Measurements from ENCODE around the gene CTSF.
"Not testable (repeated sequence)": the region's sequence is repeated elsewhere in the genome, so short reads cannot be mapped to it uniquely, and the experiment has no call there.

CTSF gene

GRCh38 chr11:66568124-66568916, at the start of gene CTSF:
TSS of gene CTSF (minus strand) at chr11:66568606. CDS start at chr11:66568486, 120 bp downstream.
- DNase-seq, result peak; percentile 86

- DNase-seq, result no peak
These were observed 48.9 kb upstream of the CTSF start for GRCh38 chr11:66617155-66617834.

DNA sequence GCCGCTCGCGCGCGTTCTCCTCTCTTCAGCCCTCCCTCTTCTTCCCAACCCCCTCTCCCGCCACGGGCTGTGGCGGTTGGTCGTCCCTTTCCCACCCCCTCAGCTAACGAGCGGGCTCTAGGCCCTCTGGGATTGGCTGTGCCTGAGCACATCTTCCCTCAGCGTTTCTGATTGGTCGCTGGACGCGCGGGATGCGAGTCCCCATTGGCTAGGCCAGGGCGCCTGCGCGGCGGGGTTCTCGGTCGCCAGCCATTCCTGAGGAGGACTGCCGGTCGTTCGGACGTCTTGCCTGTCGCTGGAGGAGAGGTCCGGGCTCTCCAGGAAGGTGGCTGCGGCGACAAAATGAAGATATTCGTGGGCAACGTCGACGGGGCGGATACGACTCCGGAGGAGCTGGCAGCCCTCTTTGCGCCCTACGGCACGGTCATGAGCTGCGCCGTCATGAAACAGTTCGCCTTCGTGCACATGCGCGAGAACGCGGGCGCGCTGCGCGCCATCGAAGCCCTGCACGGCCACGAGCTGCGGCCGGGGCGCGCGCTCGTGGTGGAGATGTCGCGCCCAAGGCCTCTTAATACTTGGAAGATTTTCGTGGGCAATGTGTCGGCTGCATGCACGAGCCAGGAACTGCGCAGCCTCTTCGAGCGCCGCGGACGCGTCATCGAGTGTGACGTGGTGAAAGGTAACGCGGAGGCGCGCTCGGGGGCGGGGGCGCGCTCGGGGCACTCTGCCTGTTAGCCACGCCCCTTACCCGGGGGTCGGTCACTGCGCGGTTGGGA, 48.2 kb upstream of the CTSF start, which contains the start of gene RBM14:
TSS of gene RBM14 (plus strand) at position 252 of the 776 bp plus-strand sequence. CDS start at position 343, 91 bp downstream.
- peak; percentile 99 for DNase-seq

DNA sequence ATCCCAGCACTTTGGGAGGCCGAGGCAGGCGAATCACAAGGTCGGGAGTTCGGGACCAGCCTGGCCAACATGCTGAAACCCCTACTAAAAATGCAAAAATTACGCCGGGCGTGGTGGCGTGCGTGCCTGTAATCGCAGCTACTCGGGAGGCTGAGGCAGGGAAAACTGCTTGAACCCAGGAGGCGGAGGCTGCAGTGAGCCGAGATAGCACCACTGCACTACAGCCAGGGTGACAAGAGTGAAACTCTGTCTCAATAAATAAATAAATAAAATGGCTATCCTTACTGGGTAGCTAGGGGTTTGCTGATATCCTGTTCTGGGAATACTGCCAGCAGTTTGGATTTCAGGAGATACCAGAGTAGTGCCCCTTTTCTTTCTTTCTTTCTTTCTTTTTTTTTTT, 45.7 kb upstream of the CTSF start:
- no peak for DNase-seq

- no peak for DNase-seq
These were observed 44.1 kb upstream of the CTSF start for GRCh38 chr11:66612458-66612857.

DNA sequence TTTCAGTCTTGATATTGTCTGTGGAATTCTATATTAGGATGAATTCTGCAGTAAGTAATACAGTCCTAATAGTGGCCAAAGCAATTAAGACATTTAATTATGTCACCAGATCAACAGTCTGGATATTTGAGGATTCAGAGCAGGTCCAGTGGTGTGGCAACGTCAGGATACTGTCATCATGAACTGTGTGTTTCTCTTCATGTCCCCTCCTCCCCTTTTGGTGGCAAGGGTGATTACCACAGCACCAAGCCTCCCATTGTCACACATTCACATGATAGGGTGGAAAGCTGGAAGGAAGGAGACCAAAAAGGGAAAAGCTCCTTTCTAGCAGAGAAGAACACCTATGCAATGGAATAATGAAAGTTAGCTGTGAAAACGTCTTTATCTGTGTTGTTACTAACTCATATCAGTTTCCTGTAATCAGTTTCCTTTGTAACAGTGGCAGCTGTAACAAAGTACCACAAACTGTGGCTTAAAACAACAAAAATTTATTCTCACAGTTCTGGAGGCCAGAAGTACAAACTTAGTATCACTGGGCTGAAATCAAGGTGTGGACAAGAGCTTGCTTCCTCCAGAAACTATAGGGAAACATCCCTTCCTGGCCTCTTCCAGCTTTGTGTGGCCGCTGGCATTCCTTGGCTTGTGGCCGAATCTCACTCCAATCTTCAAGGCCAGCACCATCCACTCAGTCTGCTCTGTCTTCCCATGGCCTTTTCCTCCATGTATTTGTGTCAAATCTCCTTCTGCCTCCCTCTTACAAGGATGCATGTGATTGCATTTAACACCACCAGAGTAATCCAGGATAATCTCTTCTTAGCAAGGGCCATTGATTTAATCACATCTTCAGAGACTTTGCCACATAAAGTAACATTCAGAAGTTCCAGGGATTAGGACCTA, 41.6 kb upstream of the CTSF start:
- no peak for DNase-seq

GRCh38 chr11:66607126-66607834, 38.9 kb upstream of the CTSF start:
- DNase-seq, result peak; percentile 43

DNA sequence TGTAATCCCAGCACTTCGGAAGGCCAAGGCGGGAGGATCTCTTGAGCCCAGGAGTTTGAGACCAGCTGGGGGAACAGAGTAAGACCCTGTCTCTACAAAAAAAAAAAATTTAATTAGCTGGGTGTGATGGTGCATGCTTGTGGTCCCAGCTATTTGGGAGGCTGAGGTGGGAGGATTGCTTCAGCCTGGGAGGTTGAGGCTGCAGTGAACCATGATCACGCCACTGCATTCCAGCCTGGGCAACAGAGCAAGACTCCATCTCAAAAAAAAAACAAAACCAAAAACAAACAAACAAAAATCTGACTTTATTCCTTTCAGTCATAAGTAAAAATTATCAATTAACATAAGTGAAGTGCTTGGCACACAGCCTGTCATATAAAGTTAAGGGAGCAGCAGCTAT, 38.2 kb upstream of the CTSF start:
- not testable (repeated sequence) for DNase-seq

GRCh38 chr11:66604155-66604554, 35.7 kb upstream of the CTSF start:
- no peak for DNase-seq

DNA sequence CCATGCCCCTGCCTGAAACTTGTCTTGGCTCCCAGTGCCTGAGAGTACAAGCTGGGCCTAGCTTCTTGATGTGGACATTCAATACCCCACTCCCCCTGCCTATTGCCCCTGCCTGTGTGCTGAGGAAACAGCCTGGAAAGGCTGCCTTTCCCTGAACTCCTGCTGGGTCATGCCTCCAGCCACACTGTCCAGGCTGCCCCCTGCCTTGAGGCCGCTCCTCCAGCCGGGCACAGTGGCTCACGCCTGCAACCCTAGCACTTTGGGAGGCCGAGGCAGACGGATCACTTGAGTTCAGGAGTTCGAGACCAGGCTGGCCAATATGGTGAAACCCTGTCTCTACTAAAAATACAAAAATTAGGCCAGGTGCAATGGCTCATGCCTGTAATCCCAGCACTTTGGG, 34.7 kb upstream of the CTSF start:
- DNase-seq, result no peak

DNA sequence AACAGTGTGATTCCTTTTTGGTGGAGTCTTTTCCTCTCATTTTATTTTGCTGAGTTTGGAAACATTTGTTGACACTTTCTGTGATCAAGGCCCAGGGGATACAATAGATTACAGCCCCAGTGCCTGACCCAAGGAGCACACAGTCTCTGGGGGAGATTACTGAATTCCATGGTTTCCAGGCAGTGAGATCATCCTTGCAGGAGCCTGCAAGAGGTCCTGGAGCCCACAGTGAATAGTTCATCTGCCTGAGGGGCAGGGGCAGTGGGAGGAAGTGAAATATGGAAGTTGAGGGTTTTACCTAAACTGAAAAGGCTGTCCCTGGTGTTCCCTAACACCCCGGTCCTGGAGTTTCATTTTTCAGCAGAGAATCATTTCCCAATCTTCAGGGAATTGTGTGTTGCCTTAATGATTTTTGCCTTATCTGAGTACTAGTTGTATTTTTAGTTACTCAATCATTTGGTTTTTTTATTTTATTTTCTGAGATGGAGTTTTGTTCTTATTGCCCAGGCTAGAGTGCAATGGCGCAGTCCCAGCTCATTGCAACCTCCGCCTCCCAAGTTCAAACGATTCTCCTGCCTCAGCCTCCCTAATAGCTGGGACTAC, 32.3 kb upstream of the CTSF start:
- no peak for DNase-seq

DNA sequence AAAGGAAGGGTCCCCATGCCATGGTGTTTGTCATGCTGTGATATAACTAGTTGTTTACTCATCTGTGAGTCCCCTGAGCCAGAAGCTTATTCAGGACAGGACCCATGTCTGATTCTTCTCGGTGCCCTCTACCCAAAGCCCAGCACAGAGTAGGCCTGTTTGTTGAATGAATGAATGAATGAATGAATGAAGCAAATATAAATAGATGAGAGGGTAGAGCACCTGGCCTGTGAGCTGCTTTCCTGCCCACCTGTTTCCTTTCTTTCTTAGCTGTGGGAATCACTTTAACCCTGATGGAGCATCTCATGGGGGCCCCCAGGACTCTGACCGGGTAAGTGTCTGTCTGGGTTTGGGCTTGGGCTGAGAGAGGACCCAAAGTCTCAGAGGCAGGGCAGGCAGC, 31.8 kb upstream of the CTSF start:
- no peak for DNase-seq

- no peak for DNase-seq
These were observed 30.6 kb upstream of the CTSF start for GRCh38 chr11:66598993-66599392.

GRCh38 chr11:66595245-66595904, 27.0 kb upstream of the CTSF start:
- peak; percentile 4 for DNase-seq

DNA sequence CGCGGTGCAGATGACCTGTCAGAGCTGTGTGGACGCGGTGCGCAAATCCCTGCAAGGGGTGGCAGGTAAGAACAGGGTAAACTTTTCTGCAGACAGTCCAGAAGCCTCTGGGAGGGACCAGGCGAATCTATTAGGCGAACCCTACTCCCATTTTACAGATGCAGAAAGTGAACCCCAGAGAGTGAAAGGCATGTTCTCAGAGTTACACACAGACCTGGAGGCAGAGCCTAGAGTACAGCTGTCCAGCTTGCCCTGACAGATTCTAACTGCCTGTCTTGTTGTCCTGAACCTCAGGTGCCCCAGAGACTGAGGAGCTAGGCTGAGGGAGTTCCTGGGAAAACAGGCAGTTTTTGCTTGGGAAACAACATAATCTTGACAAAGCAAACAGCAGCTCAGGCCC, 25.2 kb upstream of the CTSF start:
- DNase-seq, result no peak

DNA sequence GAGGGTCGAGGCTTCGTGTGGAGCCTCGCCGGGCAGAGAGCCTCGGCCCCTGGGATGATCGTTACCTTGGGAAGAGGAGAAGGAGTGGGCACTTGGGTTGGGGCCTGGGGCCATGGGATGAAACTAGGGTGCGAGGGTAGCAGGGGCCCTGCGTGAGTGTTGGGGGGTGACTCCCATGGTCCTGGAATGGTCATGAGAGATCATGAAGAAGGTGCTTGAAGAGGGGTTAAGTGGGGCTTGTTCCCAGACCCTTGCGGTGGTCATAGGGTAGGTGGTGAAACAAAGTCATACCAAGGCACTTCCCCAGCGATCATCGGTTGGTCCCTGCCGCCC, 24.9 kb upstream of the CTSF start:
- DNase-seq, result no peak

- peak; percentile 97 for DNase-seq
These were observed 24.3 kb upstream of the CTSF start, which contains the start of the genes CCDC87 and CCS for GRCh38 chr11:66592457-66593302. TSS of gene CCDC87 (minus strand) at chr11:66593063. CDS start at chr11:66593015, 48 bp downstream. TSS of gene CCS (plus strand) at chr11:66593185. CDS start at chr11:66593262, 77 bp downstream.

DNA sequence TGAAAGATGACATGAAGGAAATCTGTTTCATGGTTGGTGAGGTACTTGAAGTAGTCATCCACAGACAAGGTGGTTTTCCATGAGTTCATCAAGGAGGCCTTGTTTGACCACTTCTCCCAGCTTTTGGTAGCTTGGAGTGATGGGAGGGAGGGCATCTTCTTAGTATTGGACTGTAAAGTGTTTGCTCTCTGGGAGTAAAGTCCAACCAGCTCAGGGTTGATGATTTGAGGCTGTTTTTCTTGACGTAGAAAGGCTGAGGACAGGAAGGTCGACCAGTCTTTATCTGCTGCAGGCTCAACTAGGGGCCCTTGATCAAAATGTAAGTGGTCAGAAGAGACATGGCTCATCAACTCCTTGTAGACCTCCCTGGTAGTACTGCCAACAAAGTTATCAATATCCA, 22.8 kb upstream of the CTSF start:
- no peak for DNase-seq

DNA sequence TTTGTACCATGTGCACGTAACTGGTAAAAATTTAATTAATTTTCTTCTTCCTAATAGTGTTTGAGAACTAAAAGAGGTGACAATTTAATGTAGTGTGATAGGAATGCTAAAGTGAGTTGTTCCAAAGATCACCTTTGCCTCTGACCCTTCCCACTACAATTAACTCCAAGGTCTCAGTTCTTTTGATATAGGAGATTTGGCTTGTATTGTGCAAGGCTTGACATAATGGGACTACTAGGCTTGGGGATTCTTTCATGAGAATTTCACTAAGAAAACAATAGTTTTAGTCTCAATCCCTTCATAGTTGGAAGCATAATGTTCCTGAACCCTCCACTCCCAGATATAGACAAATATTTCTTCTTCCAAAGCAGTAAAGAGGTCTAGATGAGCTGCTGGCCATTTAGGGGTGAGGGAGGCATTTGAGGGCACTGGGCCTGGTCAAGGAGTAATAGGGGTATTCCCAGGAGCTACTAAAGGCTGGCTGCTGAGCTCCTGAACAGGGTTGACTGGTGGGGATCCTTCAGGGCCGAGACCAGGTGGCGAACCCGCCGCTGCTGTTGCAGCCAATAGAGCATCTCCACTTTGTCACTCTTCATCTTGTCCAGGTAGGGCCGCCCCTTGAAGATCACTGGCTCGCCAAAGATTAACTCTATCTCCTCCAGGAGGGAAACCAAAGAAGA, 21.7 kb upstream of the CTSF start:
- DNase-seq, result no peak

Data from NCI-H1092 treated with DMSO at 0.1 percent for 48 hours (cell line).